Measurements from ENCODE around the gene ERF.

The ERF gene

DNA sequence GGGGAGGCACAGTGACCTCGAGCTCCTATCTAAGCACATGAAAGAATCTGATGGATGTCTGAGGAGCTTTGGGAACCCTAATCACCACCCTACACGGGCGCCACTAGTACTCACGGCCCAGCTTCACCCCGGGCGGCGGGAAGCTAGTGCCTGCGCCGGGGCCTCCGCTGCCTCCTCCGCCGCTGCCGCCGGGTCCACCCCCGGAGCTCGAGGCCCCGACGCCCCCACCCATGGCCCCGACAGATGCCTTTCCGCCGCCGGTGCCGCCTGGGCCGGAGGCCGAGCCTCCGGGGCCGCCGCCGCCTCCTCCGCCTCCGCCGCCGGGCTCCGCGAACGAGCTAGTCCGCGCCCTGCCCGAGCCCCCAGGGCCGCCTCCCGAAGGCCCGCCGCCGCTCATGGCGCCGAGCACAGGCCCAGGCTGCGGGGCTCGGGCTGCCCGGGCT is 12.8 kb downstream of the ERF start:
- Histone ChIP-seq H3K4me1 (ENCODE audit: control insufficient read depth, low read length) (peaks cover 34% of the 10 kb centered on the region), H4K20me1 (ENCODE audit: control insufficient read depth, insufficient read depth, low read depth, low read length) (no peaks in the 10 kb centered on the region), H3K79me2 (ENCODE audit: control insufficient read depth, low read length) (peaks cover 52% of the 10 kb centered on the region), H3K9me2 (replicated peaks; ENCODE audit: control insufficient read depth, low read length) (no peaks in the 10 kb centered on the region), H3K27ac (ENCODE audit: low read depth, low read length) (peak overlapping the region; percentile 1; the same call in 1 of the 2 replicates), H3K27me3 (ENCODE audit: control insufficient read depth, low read length) (no peaks in the 10 kb centered on the region), H3K4me2 (ENCODE audit: low read length) (peak overlapping the region; percentile 80), H3F3A (ENCODE audit: control insufficient read depth, insufficient read depth) (peaks cover 22% of the 10 kb centered on the region), H3K9me3 (ENCODE audit: control insufficient read depth, insufficient read depth, low read length) (no peaks in the 10 kb centered on the region), H3K4me3 (ENCODE audit: low read length) (peak overlapping the region; percentile 88), H3K36me3 (ENCODE audit: control insufficient read depth, low read length) (peaks cover 32% of the 10 kb centered on the region)
- TF ChIP-seq, protein P1, sequence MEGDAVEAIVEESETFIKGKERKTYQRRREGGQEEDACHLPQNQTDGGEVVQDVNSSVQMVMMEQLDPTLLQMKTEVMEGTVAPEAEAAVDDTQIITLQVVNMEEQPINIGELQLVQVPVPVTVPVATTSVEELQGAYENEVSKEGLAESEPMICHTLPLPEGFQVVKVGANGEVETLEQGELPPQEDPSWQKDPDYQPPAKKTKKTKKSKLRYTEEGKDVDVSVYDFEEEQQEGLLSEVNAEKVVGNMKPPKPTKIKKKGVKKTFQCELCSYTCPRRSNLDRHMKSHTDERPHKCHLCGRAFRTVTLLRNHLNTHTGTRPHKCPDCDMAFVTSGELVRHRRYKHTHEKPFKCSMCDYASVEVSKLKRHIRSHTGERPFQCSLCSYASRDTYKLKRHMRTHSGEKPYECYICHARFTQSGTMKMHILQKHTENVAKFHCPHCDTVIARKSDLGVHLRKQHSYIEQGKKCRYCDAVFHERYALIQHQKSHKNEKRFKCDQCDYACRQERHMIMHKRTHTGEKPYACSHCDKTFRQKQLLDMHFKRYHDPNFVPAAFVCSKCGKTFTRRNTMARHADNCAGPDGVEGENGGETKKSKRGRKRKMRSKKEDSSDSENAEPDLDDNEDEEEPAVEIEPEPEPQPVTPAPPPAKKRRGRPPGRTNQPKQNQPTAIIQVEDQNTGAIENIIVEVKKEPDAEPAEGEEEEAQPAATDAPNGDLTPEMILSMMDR (IDR thresholded peaks at IDR 0.05; ENCODE audit: low read depth, low read length, poor library complexity, severe bottlenecking), result no peak
- TF ChIP-seq EZH2phosphoT487 (IDR thresholded peaks at IDR 0.05; ENCODE audit: borderline replicate concordance, low read length), result no peak

DNA sequence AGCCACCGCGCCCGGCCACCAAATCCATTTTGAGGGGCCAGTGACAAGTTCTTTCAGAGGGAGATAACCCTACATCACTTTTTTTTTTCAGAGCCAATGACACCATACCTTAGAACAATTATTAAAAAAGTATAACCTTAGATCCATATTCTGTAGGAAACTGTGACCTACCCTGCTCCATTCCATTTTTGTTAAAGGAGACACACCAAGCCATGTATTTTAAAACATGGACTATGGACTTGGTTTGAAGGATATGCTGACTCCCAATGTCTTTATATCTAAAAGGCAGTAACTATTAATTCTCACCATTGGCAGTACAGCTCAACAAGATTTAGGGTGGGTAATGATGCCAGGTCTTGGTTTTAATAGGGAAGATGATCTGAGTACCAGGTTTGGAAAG is 13.6 kb downstream of the ERF start:
- Histone ChIP-seq H3K36me3 (ENCODE audit: control insufficient read depth, low read length) (peaks cover 32% of the 10 kb centered on the region), H3K9me3 (ENCODE audit: control insufficient read depth, insufficient read depth, low read length) (no peaks in the 10 kb centered on the region), H3K79me2 (ENCODE audit: control insufficient read depth, low read length) (peaks cover 59% of the 10 kb centered on the region), H3K27me3 (ENCODE audit: control insufficient read depth, low read length) (no peaks in the 10 kb centered on the region), H4K20me1 (ENCODE audit: control insufficient read depth, insufficient read depth, low read depth, low read length) (no peaks in the 10 kb centered on the region), H3K4me2 (ENCODE audit: low read length) (peak overlapping the region; percentile 80), H3K27ac (ENCODE audit: low read depth, low read length) (no peak overlapping the region), H3K4me3 (ENCODE audit: low read length) (peak overlapping the region; percentile 88), H3K4me1 (ENCODE audit: control insufficient read depth, low read length) (peaks cover 34% of the 10 kb centered on the region), H3K9me2 (replicated peaks; ENCODE audit: control insufficient read depth, low read length) (no peaks in the 10 kb centered on the region), H3F3A (ENCODE audit: control insufficient read depth, insufficient read depth) (peaks cover 18% of the 10 kb centered on the region)
- TF ChIP-seq, protein P1 (IDR thresholded peaks at IDR 0.05; ENCODE audit: low read depth, low read length, poor library complexity, severe bottlenecking), result no peak
- TF ChIP-seq EZH2phosphoT487 (IDR thresholded peaks at IDR 0.05; ENCODE audit: borderline replicate concordance, low read length), result no peak

DNA sequence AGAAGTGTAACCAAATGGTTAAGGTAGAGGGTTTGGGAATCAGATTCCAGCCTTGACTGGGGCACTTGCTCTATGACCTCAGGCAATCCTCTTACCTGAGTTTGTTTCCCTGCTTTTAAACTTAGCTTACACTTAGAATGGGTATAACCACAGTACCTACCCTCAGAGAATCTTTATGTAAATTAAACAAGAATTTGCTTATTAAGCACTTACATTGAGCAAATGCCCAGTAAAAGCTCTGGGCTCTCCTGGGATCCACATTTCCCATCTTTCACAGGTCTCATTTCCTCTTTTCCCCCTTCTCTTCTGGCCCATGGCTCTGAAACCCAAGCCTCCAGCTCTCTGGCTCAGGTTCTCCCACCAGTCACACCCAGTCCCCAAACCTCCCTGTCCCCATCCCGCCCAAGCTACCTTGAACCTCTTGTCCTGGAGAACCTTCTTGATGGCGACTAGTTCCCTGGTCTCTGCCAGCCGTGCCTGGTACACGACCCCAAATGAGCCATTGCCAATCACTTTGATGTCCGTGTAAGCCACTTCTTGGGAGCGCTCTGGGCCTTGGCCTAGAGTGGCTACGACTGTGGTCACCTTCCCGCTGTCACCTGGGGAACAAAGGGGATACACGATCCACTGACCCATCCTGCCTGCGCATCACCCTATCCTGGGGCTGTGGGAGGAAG is 15.2 kb downstream of the ERF start:
- no peak for TF ChIP-seq EZH2phosphoT487 (IDR thresholded peaks at IDR 0.05; ENCODE audit: borderline replicate concordance, low read length)
- TF ChIP-seq, protein P1 (IDR thresholded peaks at IDR 0.05; ENCODE audit: low read depth, low read length, poor library complexity, severe bottlenecking), result no peak
- peaks cover 62% of the 10 kb centered on the region for H3K79me2 ChIP-seq (ENCODE audit: control insufficient read depth, low read length)
- H4K20me1 ChIP-seq (ENCODE audit: control insufficient read depth, insufficient read depth, low read depth, low read length), result no peaks in the 10 kb centered on the region
- H3K4me3 ChIP-seq (ENCODE audit: low read length), result no peak overlapping the region
- H3K27me3 ChIP-seq (ENCODE audit: control insufficient read depth, low read length), result no peaks in the 10 kb centered on the region
- H3K4me1 ChIP-seq (ENCODE audit: control insufficient read depth, low read length), result peaks cover 25% of the 10 kb centered on the region
- H3K36me3 ChIP-seq (ENCODE audit: control insufficient read depth, low read length), result peaks cover 43% of the 10 kb centered on the region
- peak overlapping the region; percentile 80 for H3K4me2 ChIP-seq (ENCODE audit: low read length)
- no peak overlapping the region for H3K27ac ChIP-seq (ENCODE audit: low read depth, low read length)
- peaks cover 9% of the 10 kb centered on the region; the same call in 1 of the 2 replicates for H3F3A ChIP-seq (ENCODE audit: control insufficient read depth, insufficient read depth)
- H3K9me2 ChIP-seq (replicated peaks; ENCODE audit: control insufficient read depth, low read length), result no peaks in the 10 kb centered on the region
- H3K9me3 ChIP-seq (ENCODE audit: control insufficient read depth, insufficient read depth, low read length), result no peaks in the 10 kb centered on the region

All from DOHH2 (cell line).